GM19395 (cell line): ENCODE measurements around the gene ERVH48-1.
A peak's percentile ranks its signal among the peaks of the same experiment; 100 is the strongest.
"Not testable (repeated sequence)": the region's sequence is repeated elsewhere in the genome, so short reads cannot be mapped to it uniquely, and the experiment has no call there.

Experiments
- ATAC-seq: cut with Tn5 transposase; IDR thresholded peaks from one replicate; pipeline ENCODE4 v1.9.1; 2021; ENCODE audit warnings: mild to moderate bottlenecking, moderate library complexity; ENCODE audit not compliant: unreplicated experiment

Gene ERVH48-1

GRCh38 chr21:42939582-42940413 is 14.4 kb upstream of the ERVH48-1 start:
- ATAC-seq = no peak

- ATAC-seq = not testable (repeated sequence)
Measured at GRCh38 chr21:42938606-42938995, 13.2 kb upstream of the ERVH48-1 start.

- no peak for ATAC-seq
Measured at GRCh38 chr21:42937960-42938605, 12.7 kb upstream of the ERVH48-1 start.

- ATAC-seq = not testable (repeated sequence)
Measured at GRCh38 chr21:42937034-42937940, 11.9 kb upstream of the ERVH48-1 start.

- not testable (repeated sequence) for ATAC-seq
Measured at GRCh38 chr21:42936360-42936759, 10.9 kb upstream of the ERVH48-1 start.

GRCh38 chr21:42933973-42934372 is 8.5 kb upstream of the ERVH48-1 start:
- ATAC-seq = not testable (repeated sequence)

- ATAC-seq = not testable (repeated sequence)
Measured at GRCh38 chr21:42933137-42933970, 7.9 kb upstream of the ERVH48-1 start.

GRCh38 chr21:42932378-42933136 is 7.1 kb upstream of the ERVH48-1 start:
- ATAC-seq = not testable (repeated sequence)

- ATAC-seq = no peak
Measured at GRCh38 chr21:42931560-42932235, 6.3 kb upstream of the ERVH48-1 start.

GRCh38 chr21:42929969-42930368 is 4.5 kb upstream of the ERVH48-1 start:
- ATAC-seq = no peak

GRCh38 chr21:42927474-42928200 is 2.2 kb upstream of the ERVH48-1 start:
- not testable (repeated sequence) for ATAC-seq

- ATAC-seq = no peak
Measured at GRCh38 chr21:42924433-42924751, 1.0 kb downstream of the ERVH48-1 start.

- ATAC-seq = peak; percentile 82
Measured at GRCh38 chr21:42923553-42924432, 1.6 kb downstream of the ERVH48-1 start.

GRCh38 chr21:42922918-42923317 is 2.5 kb downstream of the ERVH48-1 start:
- no peak for ATAC-seq

- no peak for ATAC-seq
Measured at GRCh38 chr21:42921927-42922326, 3.5 kb downstream of the ERVH48-1 start.

- no peak for ATAC-seq
Measured at GRCh38 chr21:42918291-42918690, 7.1 kb downstream of the ERVH48-1 start.

- no peak for ATAC-seq
Measured at GRCh38 chr21:42913476-42913875, 12.0 kb downstream of the ERVH48-1 start.
